Nephron (organoid): Measurements from ENCODE around the gene BEGAIN.

Experiments used
- H3K27ac Mint-ChIP-seq, 3 experiments: 2 replicates each; pipeline ENCODE4 v1.8.0; 2020; ENCODE audit warnings: mixed read lengths in 3 of 3, mild to moderate bottlenecking in 2 of 3, moderate library complexity in 1 of 3
- H3K27me3 Mint-ChIP-seq: 2 replicates; pipeline ENCODE4 v1.8.0; 2021; ENCODE audit warnings: low read depth, mild to moderate bottlenecking, moderate library complexity, mixed read lengths
- H3K36me3 Mint-ChIP-seq: 2 replicates; pipeline ENCODE4 v1.8.0; 2020; ENCODE audit warnings: low read depth, mixed read lengths
- H3K4me1 Mint-ChIP-seq: 2 replicates; pipeline ENCODE4 v1.8.0; 2020; ENCODE audit warnings: mixed read lengths
- H3K4me3 Mint-ChIP-seq, 3 experiments: 2 replicates each; pipeline ENCODE4 v1.8.0; 2020; ENCODE audit warnings: mild to moderate bottlenecking in 3 of 3, mixed read lengths in 3 of 3, moderate library complexity in 2 of 3
- H3K9me3 Mint-ChIP-seq: 2 replicates; pipeline ENCODE4 v1.8.0; 2020; ENCODE audit warnings: mixed read lengths
- CTCF ChIP-seq, 3 experiments: fragments of 200-600 bp; sonication (generic); IDR thresholded peaks; one replicate each; pipeline ENCODE4 v1.5.0; 2021; ENCODE audit warnings: antibody characterized with exemption in 3 of 3; ENCODE audit not compliant: unreplicated experiment in 3 of 3

BEGAIN gene

GRCh38 chr14:100539003-100539660, 48.1 kb downstream of the BEGAIN start:
- Mint-ChIP-seq H3K27ac (no peak overlapping the region), H3K36me3 (no peaks in the 10 kb centered on the region), H3K9me3 (no peaks in the 10 kb centered on the region), H3K27me3 (peaks cover 8% of the 10 kb centered on the region), H3K4me1 (peaks cover 25% of the 10 kb centered on the region), H3K4me3 (no peak overlapping the region)
- no peak for TF ChIP-seq CTCF (IDR thresholded peaks at IDR 0.05; ENCODE audit: unreplicated experiment in 3 of 3)

DNA sequence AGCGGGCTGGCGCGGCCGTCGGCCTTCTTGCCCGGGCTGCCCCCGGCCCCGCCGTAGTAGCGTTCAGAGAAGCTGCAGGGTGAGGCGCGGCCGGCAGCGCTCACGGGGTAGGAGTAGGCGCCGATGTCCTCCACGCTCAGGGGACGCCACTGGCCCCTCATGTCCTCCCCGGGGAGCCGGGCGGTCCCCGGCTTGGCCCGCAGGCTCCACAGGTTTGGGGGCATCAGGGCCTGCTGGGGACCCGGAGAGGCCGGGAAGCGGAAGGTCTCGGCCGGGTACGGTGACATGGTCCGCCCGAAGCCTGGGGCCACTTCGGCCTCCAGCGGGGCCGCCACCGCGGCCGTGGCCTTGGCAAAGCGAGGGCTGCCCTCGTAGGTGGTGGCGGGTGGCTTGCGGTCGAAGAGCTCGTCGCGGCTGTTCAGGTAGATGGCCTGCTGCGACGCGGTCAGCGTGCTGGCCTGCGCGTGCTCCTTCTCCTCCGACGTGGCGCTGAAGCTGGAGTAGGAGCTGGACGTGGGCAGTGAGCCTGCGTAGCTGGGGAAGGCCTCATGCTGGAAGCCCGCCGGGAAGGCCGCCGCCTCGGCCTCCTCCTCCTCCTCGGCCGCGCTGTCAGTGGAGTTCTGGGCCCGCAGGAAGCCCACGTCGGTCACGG, 48.7 kb downstream of the BEGAIN start:
- H3K27ac Mint-ChIP-seq: no peak overlapping the region
- peaks cover 31% of the 10 kb centered on the region for H3K4me1 Mint-ChIP-seq
- H3K27me3 Mint-ChIP-seq: peaks cover 8% of the 10 kb centered on the region
- no peaks in the 10 kb centered on the region for H3K36me3 Mint-ChIP-seq
- no peak for TF ChIP-seq CTCF (IDR thresholded peaks at IDR 0.05; ENCODE audit: unreplicated experiment in 3 of 3)
- H3K4me3 Mint-ChIP-seq: no peak overlapping the region
- no peaks in the 10 kb centered on the region for H3K9me3 Mint-ChIP-seq

DNA sequence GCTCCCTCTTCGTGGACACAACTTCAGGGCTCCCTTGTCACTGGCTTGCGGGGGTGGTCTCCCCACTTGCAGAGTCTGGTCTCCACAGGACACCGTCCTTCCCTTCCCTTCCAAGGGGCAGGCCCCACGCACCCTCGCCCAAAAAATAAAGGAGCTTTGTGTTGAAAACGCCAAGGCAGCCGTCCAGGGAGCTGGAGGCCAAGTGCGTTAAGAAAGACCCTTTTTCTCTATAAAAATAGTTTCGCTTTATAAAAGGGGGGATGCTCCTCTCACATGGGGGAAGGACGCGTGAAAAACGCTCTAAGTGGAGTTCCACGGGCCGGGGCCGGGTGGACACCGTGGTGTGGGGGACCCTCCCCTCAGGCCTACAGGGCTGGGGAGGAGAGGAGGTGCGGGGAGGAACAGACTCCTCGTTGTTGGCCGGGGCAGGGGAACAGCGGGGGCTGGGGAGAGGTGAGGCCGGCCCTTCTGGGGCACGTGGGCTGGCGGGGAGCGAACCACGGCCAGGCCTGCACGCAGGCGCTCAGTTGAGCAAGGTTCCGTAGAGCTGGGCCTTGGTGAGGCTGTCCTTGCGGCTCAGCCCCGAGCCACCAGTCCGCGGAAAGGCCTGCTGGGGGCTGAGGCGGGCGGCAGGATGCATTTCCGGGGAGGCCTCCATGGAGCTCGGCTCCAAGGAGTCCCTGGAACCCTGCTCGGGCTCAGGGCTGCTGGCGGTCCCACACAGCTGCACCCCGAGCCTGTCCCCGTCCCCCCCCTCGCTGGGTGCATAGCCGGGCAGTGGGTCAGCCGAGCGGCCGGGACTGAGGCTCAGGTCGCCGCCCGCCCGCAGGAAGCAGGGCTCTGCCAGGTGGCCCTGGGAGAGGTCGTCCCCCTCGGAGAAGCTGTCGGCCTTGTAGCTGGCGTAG, 49.5 kb downstream of the BEGAIN start:
- Mint-ChIP-seq H3K9me3 (no peaks in the 10 kb centered on the region), H3K36me3 (no peaks in the 10 kb centered on the region), H3K27me3 (peaks cover 4% of the 10 kb centered on the region), H3K4me1 (peaks cover 33% of the 10 kb centered on the region), H3K27ac (no peak overlapping the region), H3K4me3 (no peak overlapping the region)
- no peak for TF ChIP-seq CTCF (IDR thresholded peaks at IDR 0.05; ENCODE audit: unreplicated experiment in 3 of 3)

DNA sequence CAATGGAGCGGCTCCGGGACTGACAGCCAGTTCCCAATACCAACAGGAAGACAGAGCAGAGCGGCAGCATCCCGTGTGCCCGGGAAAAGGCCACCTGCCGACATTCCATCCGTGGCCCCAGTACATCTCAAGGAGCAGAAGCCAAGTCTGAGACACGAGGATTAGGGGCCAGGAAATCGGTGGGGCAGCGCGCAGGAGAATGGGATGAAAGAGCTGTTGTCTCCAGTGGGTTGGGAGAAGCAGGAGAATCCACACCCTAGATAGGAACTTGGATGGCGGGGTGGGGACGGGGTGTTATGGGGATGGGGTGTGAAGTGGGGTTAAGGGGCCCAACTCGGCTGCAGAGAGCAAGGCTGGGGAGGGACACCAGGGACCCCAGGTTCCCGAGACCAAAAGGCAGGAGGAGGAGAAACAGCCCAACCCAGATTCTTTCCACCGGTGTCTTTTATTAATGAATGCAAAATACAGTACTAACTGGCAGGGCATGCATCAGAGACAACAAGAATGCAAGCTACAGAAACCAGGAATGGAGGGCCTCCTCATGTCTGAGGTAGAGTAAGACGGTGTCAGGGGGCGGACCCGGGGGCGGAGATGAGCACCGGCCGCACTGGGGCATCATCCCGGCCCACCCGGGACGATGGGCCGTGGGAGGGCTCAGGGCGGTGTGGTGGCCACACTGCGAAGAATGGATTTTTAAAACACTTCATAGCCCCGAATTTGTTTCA, 50.3 kb downstream of the BEGAIN start:
- Mint-ChIP-seq H3K4me1 (peaks cover 27% of the 10 kb centered on the region), H3K27me3 (peaks cover 8% of the 10 kb centered on the region), H3K27ac (no peak overlapping the region), H3K36me3 (no peaks in the 10 kb centered on the region), H3K4me3 (no peak overlapping the region), H3K9me3 (no peaks in the 10 kb centered on the region)
- TF ChIP-seq CTCF (IDR thresholded peaks at IDR 0.05; ENCODE audit: unreplicated experiment in 3 of 3): no peak

DNA sequence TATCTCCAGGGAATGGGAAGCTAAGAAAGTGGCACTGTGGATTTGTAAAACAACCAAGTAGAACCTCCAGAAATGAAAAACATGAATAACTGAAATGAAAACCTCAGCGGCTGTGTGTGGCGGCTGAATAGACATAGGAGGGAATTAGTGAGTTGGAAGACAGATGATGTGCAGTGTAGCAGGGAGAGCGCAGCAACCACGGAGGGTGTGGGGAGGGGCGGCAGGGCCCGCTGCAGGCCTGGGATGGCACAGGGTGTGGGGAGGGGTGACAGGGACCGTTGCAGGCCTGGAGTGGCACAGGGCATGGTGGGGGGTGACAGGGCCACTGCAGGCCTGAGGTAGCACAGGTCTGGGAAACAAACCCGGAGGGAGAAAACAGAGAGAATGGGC, 51.1 kb downstream of the BEGAIN start:
- Mint-ChIP-seq H3K4me3 (no peak overlapping the region), H3K27me3 (peaks cover 8% of the 10 kb centered on the region), H3K9me3 (no peaks in the 10 kb centered on the region), H3K4me1 (peaks cover 27% of the 10 kb centered on the region), H3K27ac (peak overlapping the region in 1 of 3 experiments; percentile 27), H3K36me3 (no peaks in the 10 kb centered on the region)
- no peak for TF ChIP-seq CTCF (IDR thresholded peaks at IDR 0.05; ENCODE audit: unreplicated experiment in 3 of 3)
